Measurements from ENCODE around the gene TTC23. TPM values are rescaled to one million over a fixed set of nuclear protein-coding genes. Genes with fewer than 3 reads are reported as not detected.
A peak's percentile ranks its signal among the peaks of the same experiment; 100 is the strongest.

TTC23 gene
- polyA plus RNA-seq, 2 of the 4 experiments (the other 2 are of a cell fraction), result 7.0 to 16.5 TPM

DNA sequence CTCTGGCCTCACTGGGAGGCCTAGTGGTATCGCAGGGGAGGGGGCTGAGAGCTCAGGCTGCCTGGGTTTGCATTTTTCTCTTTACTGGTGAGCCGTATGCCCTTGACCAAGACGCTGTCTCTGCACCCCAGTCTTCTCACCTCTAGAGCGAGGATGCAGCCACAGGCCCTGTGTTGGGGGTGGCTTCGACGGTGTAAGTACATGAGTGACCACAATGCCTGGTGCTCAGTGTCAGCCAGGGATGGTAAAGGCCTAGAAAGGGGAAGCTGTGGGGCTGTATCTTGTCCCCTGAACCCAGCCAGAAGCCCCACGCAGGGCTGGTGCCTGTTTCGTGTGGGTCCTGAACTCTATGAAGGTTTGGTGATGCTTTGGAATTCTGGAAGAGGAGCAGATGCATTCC, 124.7 kb downstream of the TTC23 start:
- Histone ChIP-seq H3K4me2 (peak overlapping the region; percentile 95), H3K9me3 (no peaks in the 10 kb centered on the region), H3K4me1 (peaks cover 33% of the 10 kb centered on the region), H3K27ac (peak overlapping the region; percentile 91 to 96), H3K4me3 (no peak overlapping the region)
- ChIA-PET POLR2A (interaction anchor here (0.5 to 1.8 kb wide), 2 partner anchors 19 to 608 kb away, joined by 3 to 17 read pairs; partner anchors contain the start of genes LYSMD4 and SYNM), CTCF (interaction anchor here (0.5 to 17.9 kb wide), 5 partner anchors 18 to 682 kb away, joined by 3 to 326 read pairs (median 5); partner anchors contain the start of gene SYNM)
- DNase-seq (ENCODE audit: low read depth in 1 of 2, low spot score in 1 of 2) (no peak), FAIRE-seq (peak; percentile 7), ATAC-seq (no peak)
- TF ChIP-seq ZFP36 (IDR thresholded peaks at IDR 0.05; ENCODE audit: borderline replicate concordance, partially characterized antibody) (no peak), CEBPB (IDR thresholded peaks at IDR 0.05) (no peak), HOXA7 (CRISPR knock-in tag; IDR thresholded peaks at IDR 0.05) (no peak), EP300 (IDR thresholded peaks at IDR 0.05) (no peak)
- TF ChIP-seq, protein P1, sequence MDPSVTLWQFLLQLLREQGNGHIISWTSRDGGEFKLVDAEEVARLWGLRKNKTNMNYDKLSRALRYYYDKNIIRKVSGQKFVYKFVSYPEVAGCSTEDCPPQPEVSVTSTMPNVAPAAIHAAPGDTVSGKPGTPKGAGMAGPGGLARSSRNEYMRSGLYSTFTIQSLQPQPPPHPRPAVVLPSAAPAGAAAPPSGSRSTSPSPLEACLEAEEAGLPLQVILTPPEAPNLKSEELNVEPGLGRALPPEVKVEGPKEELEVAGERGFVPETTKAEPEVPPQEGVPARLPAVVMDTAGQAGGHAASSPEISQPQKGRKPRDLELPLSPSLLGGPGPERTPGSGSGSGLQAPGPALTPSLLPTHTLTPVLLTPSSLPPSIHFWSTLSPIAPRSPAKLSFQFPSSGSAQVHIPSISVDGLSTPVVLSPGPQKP (IDR thresholded peaks at IDR 0.05; ENCODE audit: low read depth, low read length), result no peak
- 90% methylated on average over 8 of the region's 8 CpGs for WGBS (ENCODE audit: missing lambda C conversion rate)

DNA sequence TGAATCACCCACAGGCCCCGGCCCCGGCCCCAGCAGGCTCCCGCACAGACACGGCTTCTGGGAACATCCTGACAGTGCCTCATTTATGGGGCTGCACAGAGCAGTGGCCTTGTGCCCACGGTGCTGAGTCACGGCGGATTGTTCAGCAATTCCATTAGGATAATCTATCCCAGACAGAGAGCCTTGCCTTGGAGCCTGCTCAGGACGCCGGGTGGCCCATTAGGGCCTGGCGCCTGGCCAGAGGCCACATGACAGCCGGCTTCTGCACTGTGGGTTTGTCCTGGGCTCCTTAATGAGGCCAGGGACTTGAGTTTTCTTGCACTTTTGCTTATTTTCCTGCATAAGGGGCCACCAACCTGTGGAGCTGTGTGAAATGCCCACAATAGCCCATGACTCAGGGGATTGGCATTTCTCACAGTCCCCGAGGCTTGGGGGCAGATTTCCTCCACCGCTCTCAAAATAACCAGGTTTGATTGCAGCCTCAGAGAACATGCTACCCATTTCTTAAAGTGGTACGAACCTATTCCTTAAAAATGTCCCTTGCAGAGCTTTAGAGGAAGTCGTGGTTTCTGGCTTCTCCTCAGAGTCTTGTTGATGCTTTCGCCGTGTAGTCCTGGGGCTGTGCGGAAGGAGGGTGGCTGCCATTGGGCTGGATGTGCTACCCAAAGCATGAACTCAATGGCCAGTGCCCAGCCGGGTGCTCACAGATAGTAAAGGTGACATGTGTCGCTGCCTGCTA, 125.5 kb downstream of the TTC23 start:
- Histone ChIP-seq H3K9me3 (no peaks in the 10 kb centered on the region), H3K4me1 (peaks cover 33% of the 10 kb centered on the region), H3K4me2 (peak overlapping the region; percentile 95), H3K27ac (peak overlapping the region; percentile 91 to 96), H3K4me3 (peak overlapping the region; percentile 33)
- ChIA-PET CTCF (interaction anchor here (0.5 to 17.9 kb wide), 8 partner anchors 12 to 681 kb away, joined by 3 to 326 read pairs (median 4); partner anchors contain the start of gene SYNM), POLR2A (interaction anchor here (0.5 to 1.9 kb wide), 8 partner anchors 9 to 609 kb away, joined by 3 to 17 read pairs (median 4); partner anchors contain the start of genes LRRC28, LYSMD4, SYNM and TTC23)
- peak; percentile 92 to 94 for DNase-seq (ENCODE audit: low read depth in 1 of 2, low spot score in 1 of 2)
- FAIRE-seq, result peak; percentile 98
- peak; percentile 86 to 93 for ATAC-seq
- WGBS (ENCODE audit: missing lambda C conversion rate), result 19% methylated on average over 17 of the region's 20 CpGs
- TF ChIP-seq RCOR1 (IDR thresholded peaks at IDR 0.05; ENCODE audit: low read depth, low read length) (no peak), FOSL2 (IDR thresholded peaks at IDR 0.05) (peak; percentile 62), FOSL2 (CRISPR knock-in tag; IDR thresholded peaks at IDR 0.05) (peak; percentile 94), HOXA7 (CRISPR knock-in tag; IDR thresholded peaks at IDR 0.05) (no peak), RARB (CRISPR knock-in tag; IDR thresholded peaks at IDR 0.05) (no peak), ESRRA (IDR thresholded peaks at IDR 0.05; ENCODE audit: borderline replicate concordance, low read length) (no peak), SMC3 (IDR thresholded peaks at IDR 0.05) (peak; percentile 18; the same call in 1 of the 3 replicates), RAD21 (conservative IDR thresholded peaks at IDR 0.05 in 1 of 2, IDR thresholded peaks at IDR 0.05 in 1 of 2) (peak; percentile 18 to 43; a peak in 2 of 5 replicates), HEYL (CRISPR knock-in tag; IDR thresholded peaks at IDR 0.05) (no peak), JUN (IDR thresholded peaks at IDR 0.05) (peak in 1 of 2 experiments; percentile 89; a peak in 4 of 5 replicates), HOXB5 (CRISPR knock-in tag; IDR thresholded peaks at IDR 0.05) (no peak; the same call in 1 of the 2 replicates), CBX8 (IDR thresholded peaks at IDR 0.05) (no peak), CHD4 (IDR thresholded peaks at IDR 0.05; ENCODE audit: borderline replicate concordance) (no peak), TP53 (CRISPR knock-in tag; IDR thresholded peaks at IDR 0.05) (no peak), MAFK (IDR thresholded peaks at IDR 0.05; ENCODE audit: partially characterized antibody) (peak; percentile 97), POLR2AphosphoS2 (conservative IDR thresholded peaks at IDR 0.05; ENCODE audit: low read length) (no peak), HOXB13 (CRISPR knock-in tag; IDR thresholded peaks at IDR 0.05; ENCODE audit: low read depth) (no peak; the same call in 1 of the 2 replicates), EP300 (IDR thresholded peaks at IDR 0.05) (peak; percentile 37 to 63; a peak in 3 of 5 replicates), EHF (CRISPR knock-in tag; IDR thresholded peaks at IDR 0.05) (no peak), ZSCAN20 (CRISPR knock-in tag; IDR thresholded peaks at IDR 0.05) (no peak)
- TF ChIP-seq, protein P2, sequence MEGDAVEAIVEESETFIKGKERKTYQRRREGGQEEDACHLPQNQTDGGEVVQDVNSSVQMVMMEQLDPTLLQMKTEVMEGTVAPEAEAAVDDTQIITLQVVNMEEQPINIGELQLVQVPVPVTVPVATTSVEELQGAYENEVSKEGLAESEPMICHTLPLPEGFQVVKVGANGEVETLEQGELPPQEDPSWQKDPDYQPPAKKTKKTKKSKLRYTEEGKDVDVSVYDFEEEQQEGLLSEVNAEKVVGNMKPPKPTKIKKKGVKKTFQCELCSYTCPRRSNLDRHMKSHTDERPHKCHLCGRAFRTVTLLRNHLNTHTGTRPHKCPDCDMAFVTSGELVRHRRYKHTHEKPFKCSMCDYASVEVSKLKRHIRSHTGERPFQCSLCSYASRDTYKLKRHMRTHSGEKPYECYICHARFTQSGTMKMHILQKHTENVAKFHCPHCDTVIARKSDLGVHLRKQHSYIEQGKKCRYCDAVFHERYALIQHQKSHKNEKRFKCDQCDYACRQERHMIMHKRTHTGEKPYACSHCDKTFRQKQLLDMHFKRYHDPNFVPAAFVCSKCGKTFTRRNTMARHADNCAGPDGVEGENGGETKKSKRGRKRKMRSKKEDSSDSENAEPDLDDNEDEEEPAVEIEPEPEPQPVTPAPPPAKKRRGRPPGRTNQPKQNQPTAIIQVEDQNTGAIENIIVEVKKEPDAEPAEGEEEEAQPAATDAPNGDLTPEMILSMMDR (IDR thresholded peaks at IDR 0.05), result no peak
- TF ChIP-seq, protein P3, sequence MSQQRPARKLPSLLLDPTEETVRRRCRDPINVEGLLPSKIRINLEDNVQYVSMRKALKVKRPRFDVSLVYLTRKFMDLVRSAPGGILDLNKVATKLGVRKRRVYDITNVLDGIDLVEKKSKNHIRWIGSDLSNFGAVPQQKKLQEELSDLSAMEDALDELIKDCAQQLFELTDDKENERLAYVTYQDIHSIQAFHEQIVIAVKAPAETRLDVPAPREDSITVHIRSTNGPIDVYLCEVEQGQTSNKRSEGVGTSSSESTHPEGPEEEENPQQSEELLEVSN (IDR thresholded peaks at IDR 0.05; ENCODE audit: borderline replicate concordance, low read depth), result peak; percentile 61; the same call in 1 of the 2 replicates
- TF ChIP-seq, protein P4, sequence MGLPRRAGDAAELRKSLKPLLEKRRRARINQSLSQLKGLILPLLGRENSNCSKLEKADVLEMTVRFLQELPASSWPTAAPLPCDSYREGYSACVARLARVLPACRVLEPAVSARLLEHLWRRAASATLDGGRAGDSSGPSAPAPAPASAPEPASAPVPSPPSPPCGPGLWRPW (IDR thresholded peaks at IDR 0.05), result no peak
- TF ChIP-seq, protein P5, sequence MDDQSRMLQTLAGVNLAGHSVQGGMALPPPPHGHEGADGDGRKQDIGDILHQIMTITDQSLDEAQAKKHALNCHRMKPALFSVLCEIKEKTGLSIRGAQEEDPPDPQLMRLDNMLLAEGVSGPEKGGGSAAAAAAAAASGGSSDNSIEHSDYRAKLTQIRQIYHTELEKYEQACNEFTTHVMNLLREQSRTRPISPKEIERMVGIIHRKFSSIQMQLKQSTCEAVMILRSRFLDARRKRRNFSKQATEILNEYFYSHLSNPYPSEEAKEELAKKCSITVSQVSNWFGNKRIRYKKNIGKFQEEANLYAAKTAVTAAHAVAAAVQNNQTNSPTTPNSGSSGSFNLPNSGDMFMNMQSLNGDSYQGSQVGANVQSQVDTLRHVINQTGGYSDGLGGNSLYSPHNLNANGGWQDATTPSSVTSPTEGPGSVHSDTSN (IDR thresholded peaks at IDR 0.05), result peak; percentile 61
- TF ChIP-seq, protein P6, sequence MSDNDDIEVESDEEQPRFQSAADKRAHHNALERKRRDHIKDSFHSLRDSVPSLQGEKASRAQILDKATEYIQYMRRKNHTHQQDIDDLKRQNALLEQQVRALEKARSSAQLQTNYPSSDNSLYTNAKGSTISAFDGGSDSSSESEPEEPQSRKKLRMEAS (IDR thresholded peaks at IDR 0.05), result peak; percentile 85
- TF ChIP-seq, protein P7, sequence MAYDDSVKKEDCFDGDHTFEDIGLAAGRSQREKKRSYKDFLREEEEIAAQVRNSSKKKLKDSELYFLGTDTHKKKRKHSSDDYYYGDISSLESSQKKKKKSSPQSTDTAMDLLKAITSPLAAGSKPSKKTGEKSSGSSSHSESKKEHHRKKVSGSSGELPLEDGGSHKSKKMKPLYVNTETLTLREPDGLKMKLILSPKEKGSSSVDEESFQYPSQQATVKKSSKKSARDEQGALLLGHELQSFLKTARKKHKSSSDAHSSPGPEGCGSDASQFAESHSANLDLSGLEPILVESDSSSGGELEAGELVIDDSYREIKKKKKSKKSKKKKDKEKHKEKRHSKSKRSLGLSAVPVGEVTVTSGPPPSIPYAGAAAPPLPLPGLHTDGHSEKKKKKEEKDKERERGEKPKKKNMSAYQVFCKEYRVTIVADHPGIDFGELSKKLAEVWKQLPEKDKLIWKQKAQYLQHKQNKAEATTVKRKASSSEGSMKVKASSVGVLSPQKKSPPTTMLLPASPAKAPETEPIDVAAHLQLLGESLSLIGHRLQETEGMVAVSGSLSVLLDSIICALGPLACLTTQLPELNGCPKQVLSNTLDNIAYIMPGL (CRISPR knock-in tag; IDR thresholded peaks at IDR 0.05; ENCODE audit: borderline replicate concordance), result no peak

Data from A549 (cell line).